HCT116 (cell line): ENCODE results near the gene SPRR5.

Experiments used
- EGR1 ChIP-seq: IDR thresholded peaks from 2 replicates; pipeline ENCODE4 v1.6.1; 2012; ENCODE audit warnings: low read depth
- EZH2 ChIP-seq: fragments of 200-600 bp; sonication (generic); IDR thresholded peaks from 2 replicates; pipeline ENCODE4 v1.6.1; 2017; ENCODE audit warnings: antibody characterized with exemption, mixed run types
- POLR2AphosphoS5 ChIP-seq: IDR thresholded peaks from 2 replicates; pipeline ENCODE4 v1.6.1; 2011; ENCODE audit warnings: mild to moderate bottlenecking, low read depth, low read length, moderate library complexity
- TF ChIP-seq, protein P1 (sequence below), 3 experiments: fragments of 200-600 bp in 1 of 3; sonication (generic) in 1 of 3; IDR thresholded peaks in 2 of 3; conservative IDR thresholded peaks in 1 of 3; 2 replicates each; pipeline ENCODE4 v1.5.1; 2012 to 2017; ENCODE audit warnings: low read depth in 2 of 3, low read length in 2 of 3, antibody characterized with exemption in 1 of 3, borderline replicate concordance in 1 of 3, control low read depth in 1 of 3, mild to moderate bottlenecking in 1 of 3, mixed read lengths in 1 of 3, mixed run types in 1 of 3, moderate library complexity in 1 of 3; ENCODE audit not compliant: insufficient read depth in 1 of 3
- TF ChIP-seq, protein P2 (sequence below): IDR thresholded peaks from 2 replicates; pipeline ENCODE4 v1.6.1; 2012
- TF ChIP-seq, protein P3 (sequence below): IDR thresholded peaks from 2 replicates; pipeline ENCODE4 v1.6.1; 2012; ENCODE audit warnings: low read depth

DNA sequence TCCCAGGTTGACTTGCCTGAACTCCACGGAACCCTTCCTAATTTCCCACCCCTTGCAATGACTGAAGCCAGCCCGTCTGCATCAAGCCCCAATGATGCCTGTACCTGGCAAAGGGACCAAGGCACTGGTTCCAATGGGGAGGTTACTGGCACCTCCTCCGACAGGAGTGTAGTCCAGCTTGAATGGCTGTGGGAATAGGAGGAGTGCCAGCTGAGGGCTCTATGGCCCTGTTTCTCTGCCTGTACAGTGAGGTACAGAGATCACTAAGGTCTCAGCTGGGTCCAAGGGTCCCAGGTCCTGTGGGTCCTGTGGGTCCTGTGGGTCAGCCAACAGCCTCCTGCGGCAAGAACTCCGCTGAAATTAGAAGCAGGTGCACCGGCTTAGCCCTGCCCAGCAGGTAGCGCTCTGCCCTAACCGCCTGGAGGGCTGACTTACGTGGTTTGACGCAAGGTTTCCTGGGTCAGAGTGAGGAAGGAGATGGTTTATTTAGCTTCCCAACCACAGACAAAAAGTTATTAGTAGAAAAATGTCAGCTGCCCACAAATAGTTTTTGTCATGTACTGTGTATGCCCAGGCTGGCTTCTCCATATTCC, 13.5 kb downstream of the SPRR5 start:
- TF ChIP-seq, protein P1, sequence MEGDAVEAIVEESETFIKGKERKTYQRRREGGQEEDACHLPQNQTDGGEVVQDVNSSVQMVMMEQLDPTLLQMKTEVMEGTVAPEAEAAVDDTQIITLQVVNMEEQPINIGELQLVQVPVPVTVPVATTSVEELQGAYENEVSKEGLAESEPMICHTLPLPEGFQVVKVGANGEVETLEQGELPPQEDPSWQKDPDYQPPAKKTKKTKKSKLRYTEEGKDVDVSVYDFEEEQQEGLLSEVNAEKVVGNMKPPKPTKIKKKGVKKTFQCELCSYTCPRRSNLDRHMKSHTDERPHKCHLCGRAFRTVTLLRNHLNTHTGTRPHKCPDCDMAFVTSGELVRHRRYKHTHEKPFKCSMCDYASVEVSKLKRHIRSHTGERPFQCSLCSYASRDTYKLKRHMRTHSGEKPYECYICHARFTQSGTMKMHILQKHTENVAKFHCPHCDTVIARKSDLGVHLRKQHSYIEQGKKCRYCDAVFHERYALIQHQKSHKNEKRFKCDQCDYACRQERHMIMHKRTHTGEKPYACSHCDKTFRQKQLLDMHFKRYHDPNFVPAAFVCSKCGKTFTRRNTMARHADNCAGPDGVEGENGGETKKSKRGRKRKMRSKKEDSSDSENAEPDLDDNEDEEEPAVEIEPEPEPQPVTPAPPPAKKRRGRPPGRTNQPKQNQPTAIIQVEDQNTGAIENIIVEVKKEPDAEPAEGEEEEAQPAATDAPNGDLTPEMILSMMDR (IDR thresholded peaks at IDR 0.05 in 2 of 3, conservative IDR thresholded peaks at IDR 0.05 in 1 of 3; ENCODE audit: borderline replicate concordance in 1 of 3, insufficient read depth in 1 of 3, low read depth in 2 of 3, low read length in 2 of 3), result peak; percentile 43 to 51 (median 51); a peak in 4 of 6 replicates
- TF ChIP-seq EZH2 (no peak), EGR1 (no peak), POLR2AphosphoS5 (no peak)
- TF ChIP-seq, protein P2, sequence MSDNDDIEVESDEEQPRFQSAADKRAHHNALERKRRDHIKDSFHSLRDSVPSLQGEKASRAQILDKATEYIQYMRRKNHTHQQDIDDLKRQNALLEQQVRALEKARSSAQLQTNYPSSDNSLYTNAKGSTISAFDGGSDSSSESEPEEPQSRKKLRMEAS, result no peak
- TF ChIP-seq, protein P3, sequence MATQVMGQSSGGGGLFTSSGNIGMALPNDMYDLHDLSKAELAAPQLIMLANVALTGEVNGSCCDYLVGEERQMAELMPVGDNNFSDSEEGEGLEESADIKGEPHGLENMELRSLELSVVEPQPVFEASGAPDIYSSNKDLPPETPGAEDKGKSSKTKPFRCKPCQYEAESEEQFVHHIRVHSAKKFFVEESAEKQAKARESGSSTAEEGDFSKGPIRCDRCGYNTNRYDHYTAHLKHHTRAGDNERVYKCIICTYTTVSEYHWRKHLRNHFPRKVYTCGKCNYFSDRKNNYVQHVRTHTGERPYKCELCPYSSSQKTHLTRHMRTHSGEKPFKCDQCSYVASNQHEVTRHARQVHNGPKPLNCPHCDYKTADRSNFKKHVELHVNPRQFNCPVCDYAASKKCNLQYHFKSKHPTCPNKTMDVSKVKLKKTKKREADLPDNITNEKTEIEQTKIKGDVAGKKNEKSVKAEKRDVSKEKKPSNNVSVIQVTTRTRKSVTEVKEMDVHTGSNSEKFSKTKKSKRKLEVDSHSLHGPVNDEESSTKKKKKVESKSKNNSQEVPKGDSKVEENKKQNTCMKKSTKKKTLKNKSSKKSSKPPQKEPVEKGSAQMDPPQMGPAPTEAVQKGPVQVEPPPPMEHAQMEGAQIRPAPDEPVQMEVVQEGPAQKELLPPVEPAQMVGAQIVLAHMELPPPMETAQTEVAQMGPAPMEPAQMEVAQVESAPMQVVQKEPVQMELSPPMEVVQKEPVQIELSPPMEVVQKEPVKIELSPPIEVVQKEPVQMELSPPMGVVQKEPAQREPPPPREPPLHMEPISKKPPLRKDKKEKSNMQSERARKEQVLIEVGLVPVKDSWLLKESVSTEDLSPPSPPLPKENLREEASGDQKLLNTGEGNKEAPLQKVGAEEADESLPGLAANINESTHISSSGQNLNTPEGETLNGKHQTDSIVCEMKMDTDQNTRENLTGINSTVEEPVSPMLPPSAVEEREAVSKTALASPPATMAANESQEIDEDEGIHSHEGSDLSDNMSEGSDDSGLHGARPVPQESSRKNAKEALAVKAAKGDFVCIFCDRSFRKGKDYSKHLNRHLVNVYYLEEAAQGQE, result no peak
